ENCODE measurements around the gene SRPK3.

- no peak for TF ChIP-seq CTCF (conservative IDR thresholded peaks at IDR 0.05)
- no peak for TF ChIP-seq ZFX (IDR thresholded peaks at IDR 0.05)
Measured at GRCh38 chrX:153773741-153774575, 6.9 kb upstream of the SRPK3 start.
